GM12801 (cell line): ENCODE data around the gene SCN2B.

Source experiments
- CTCF ChIP-seq: IDR thresholded peaks from one replicate; pipeline ENCODE4 v1.5.1; 2011; ENCODE audit warnings: control low read depth; ENCODE audit not compliant: insufficient read length; ENCODE audit errors: extremely low read depth

SCN2B gene

GRCh38 chr11:118219244-118219643 lies 42.8 kb upstream of the SCN2B start:
- TF ChIP-seq CTCF = no peak

DNA sequence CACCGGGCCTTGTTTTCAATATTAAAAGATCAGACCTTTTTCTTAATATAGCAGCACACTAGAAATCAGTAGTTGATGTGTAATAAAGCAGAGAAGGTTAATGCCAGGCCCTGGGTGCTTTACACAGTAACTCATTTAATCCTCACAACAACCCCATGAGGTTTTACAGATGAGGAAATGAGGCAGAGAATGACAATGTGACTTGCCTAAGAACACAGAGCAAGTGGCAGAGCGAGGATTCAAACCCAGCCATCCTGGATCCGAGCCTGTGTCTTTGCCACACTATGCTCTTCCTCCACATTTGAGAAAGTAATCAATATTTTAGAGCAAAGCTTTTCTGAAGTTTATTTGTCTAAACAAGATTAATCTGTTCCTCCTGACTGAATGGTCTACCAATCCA lies 41.1 kb upstream of the SCN2B start:
- TF ChIP-seq CTCF = no peak

DNA sequence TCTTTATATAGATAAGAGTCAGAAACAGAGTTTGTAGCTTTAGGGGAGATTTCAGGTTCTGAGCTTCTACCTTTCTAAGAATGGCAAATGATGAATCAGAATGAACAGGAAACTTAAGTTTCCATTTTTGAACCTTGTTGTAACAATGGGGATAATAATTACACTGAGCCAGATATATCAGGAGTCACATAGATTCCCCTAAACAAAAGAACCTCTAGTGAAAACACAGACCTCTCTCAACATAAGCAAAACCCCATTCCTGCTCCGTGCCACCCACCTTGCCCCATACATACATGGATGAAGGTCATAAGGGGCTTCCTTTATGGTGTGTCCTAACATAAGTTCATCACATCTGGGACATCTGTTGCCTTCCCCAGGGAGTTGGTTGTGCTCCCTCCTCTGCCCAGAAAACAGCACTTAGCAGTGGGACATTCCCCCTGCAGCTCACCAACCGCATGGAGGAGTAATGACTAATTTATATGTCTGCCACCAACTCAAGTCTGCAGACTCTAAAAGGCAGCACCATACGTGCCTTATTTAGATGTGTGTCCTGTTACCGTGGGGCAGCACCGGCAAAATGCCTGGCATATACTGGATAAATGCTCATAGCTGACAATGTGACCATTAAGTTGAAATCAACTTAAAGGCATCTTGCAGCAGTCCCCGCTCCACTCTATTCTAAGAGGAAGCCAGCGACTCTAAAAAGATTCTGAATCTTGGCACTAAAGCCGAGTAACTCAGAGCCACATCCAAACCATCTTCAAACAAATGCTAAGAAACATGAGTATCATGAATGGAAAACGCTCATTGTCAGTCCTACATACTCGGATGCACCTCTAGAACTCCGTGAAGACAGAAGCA lies 40.4 kb upstream of the SCN2B start:
- TF ChIP-seq CTCF = no peak

- TF ChIP-seq CTCF = no peak
These were observed 39.3 kb upstream of the SCN2B start for GRCh38 chr11:118215765-118216164.

DNA sequence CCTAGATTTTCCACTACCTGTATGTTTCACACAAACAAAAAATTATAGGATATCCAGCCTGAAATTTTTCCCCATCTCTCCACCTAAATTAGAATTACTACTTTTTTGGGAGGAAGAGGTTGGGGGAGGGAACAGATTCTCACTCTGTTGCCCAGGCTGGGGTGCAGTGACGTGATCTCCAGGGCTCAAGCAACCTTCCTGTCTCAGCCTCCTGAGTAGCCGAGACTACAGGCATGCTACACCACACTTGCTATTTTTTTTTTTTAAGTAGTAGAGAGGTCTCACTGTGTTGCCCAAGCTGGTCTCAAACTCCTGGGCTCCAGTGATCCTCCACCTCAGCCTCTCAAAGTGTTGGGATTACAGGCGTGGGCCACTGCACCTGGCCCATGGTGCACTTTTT lies 38.8 kb upstream of the SCN2B start:
- no peak for TF ChIP-seq CTCF

GRCh38 chr11:118214210-118214914 lies 37.9 kb upstream of the SCN2B start:
- no peak for TF ChIP-seq CTCF

- TF ChIP-seq CTCF = no peak
These were observed 37.3 kb upstream of the SCN2B start for GRCh38 chr11:118213781-118214180.
